HCT116 (cell line): ENCODE measurements around the gene MPPED1. TPM values are rescaled to one million over a fixed set of nuclear protein-coding genes. Genes with fewer than 3 reads are reported as not detected.

Experiments used
- ATAC-seq: fragments of 200-7000 bp; cut with Tn5 transposase; 2 replicates; pipeline ENCODE4 v1.9.1; 2020; ENCODE audit warnings: mild to moderate bottlenecking, moderate library complexity
- BruUV-seq: library from RNA; stranded (reverse); fragments of 400-500 nt; replicated peaks from 2 replicates; lab custom pipeline; 2021; lab: Mats Ljungman, UMichigan
- CTCF ChIA-PET: fragments of 300-600 bp; sonication (Branson Sonifier 250); formaldehyde crosslinking; loops from one replicate; lab custom pipeline; 2021; ENCODE audit warnings: antibody characterized with exemption; lab: Charles Lee
- POLR2A ChIA-PET: fragments of 300-600, 350-600 bp; sonication (Branson Sonifier 250); formaldehyde crosslinking; loops from one replicate; lab custom pipeline; 2021; ENCODE audit warnings: antibody characterized with exemption; lab: Charles Lee
- RAD21 ChIA-PET, 2 experiments: fragments of 300-600 bp; sonication (Branson Sonifier 250); formaldehyde crosslinking; loops; one replicate each; lab custom pipeline; 2023; ENCODE audit warnings: low total read pairs in 2 of 2; ENCODE audit not compliant: uncharacterized antibody in 2 of 2, unreplicated experiment in 2 of 2, low non-redundant PET in 1 of 2; lab: Charles Lee
- DNase-seq: peaks from one replicate; pipeline ENCODE4 v3.0.0-alpha.2; 2010; ENCODE audit warnings: low read depth, low spot score
- H2AFZ ChIP-seq: fragments of 200-600 bp; shearing (Covaris generic), sonication (generic); 2 replicates; pipeline ENCODE4 v1.6.1; 2017; ENCODE audit warnings: low read depth, mixed run types, mixed read lengths, antibody characterized with exemption, low read length; ENCODE audit not compliant: poor library complexity, severe bottlenecking
- H3K27ac ChIP-seq: 2 replicates; pipeline ENCODE4 v1.5.1; 2012; ENCODE audit warnings: low read depth, low read length
- H3K27me3 ChIP-seq: fragments of 200-600 bp; sonication (generic); 2 replicates; pipeline ENCODE4 v1.6.1; 2016; ENCODE audit warnings: mixed run types, low read length, mixed read lengths; ENCODE audit not compliant: insufficient read depth
- H3K36me3 ChIP-seq, 2 experiments: fragments of 200-500 bp in 1 of 2; fragments of 200-600 bp in 1 of 2; sonication (Bioruptor generic) in 1 of 2; sonication (generic) in 1 of 2; 2 replicates each; pipeline versions ENCODE4 v1.5.1 to v1.6.1; 2014 to 2016; ENCODE audit warnings: low read length in 2 of 2, inconsistent platforms in 1 of 2, mixed read lengths in 1 of 2, mixed run types in 1 of 2; ENCODE audit not compliant: insufficient read depth in 2 of 2, control insufficient read depth in 1 of 2
- H3K4me1 ChIP-seq, 2 experiments: fragments of 200-600 bp in 1 of 2; sonication (generic) in 1 of 2; 2 replicates each; pipeline versions ENCODE4 v1.5.1 to v1.6.1; 2012 to 2017; ENCODE audit warnings: low read length in 2 of 2, inconsistent platforms in 1 of 2, mild to moderate bottlenecking in 1 of 2, mixed read lengths in 1 of 2, mixed run types in 1 of 2, moderate library complexity in 1 of 2; ENCODE audit not compliant: insufficient read depth in 2 of 2, control insufficient read depth in 1 of 2
- H3K4me2 ChIP-seq: fragments of 200-600 bp; sonication (generic); 2 replicates; pipeline ENCODE4 v1.6.1; 2017; ENCODE audit warnings: mixed run types, low read length, mixed read lengths
- H3K4me3 ChIP-seq, 2 experiments: fragments of 200-600 bp in 1 of 2; sonication (generic) in 1 of 2; replicated peaks in 1 of 2; 2 replicates each; pipeline ENCODE4 v1.5.1; 2011 to 2016; ENCODE audit warnings: low read length in 2 of 2, control low read depth in 1 of 2, low read depth in 1 of 2, mild to moderate bottlenecking in 1 of 2, mixed read lengths in 1 of 2, mixed run types in 1 of 2
- H3K79me2 ChIP-seq: fragments of 200-600 bp; sonication (generic); 2 replicates; pipeline ENCODE4 v1.6.1; 2017; ENCODE audit warnings: mild to moderate bottlenecking, mixed run types, low read length, moderate library complexity, mixed read lengths; ENCODE audit not compliant: insufficient read depth
- H3K9ac ChIP-seq: fragments of 200-600 bp; sonication (generic); 2 replicates; pipeline ENCODE4 v1.6.1; 2016; ENCODE audit warnings: low read length, mixed read lengths
- H3K9me2 ChIP-seq: fragments of 200-600 bp; sonication (generic), shearing (Covaris generic); 2 replicates; pipeline ENCODE4 v1.6.1; 2017; ENCODE audit warnings: mixed run types, mild to moderate bottlenecking, moderate library complexity; ENCODE audit not compliant: insufficient read depth
- H3K9me3 ChIP-seq, 2 experiments: fragments of 200-500 bp in 1 of 2; fragments of 200-600 bp in 1 of 2; sonication (Bioruptor generic) in 1 of 2; sonication (generic) in 1 of 2; 2 replicates each; pipeline ENCODE4 v1.6.1; 2014 to 2017; ENCODE audit warnings: low read length in 2 of 2, mixed read lengths in 2 of 2, inconsistent platforms in 1 of 2, low read depth in 1 of 2, mild to moderate bottlenecking in 1 of 2, mixed run types in 1 of 2, moderate library complexity in 1 of 2; ENCODE audit not compliant: control insufficient read depth in 1 of 2, insufficient read depth in 1 of 2
- H4K20me1 ChIP-seq: fragments of 200-600 bp; sonication (generic), shearing (Covaris generic); 2 replicates; pipeline ENCODE4 v1.6.1; 2017; ENCODE audit warnings: mixed run types, mild to moderate bottlenecking, moderate library complexity; ENCODE audit not compliant: insufficient read depth
- ELF1 ChIP-seq: IDR thresholded peaks from 2 replicates; pipeline ENCODE4 v1.6.1; 2012; ENCODE audit warnings: low read depth, borderline replicate concordance
- EZH2phosphoT487 ChIP-seq: fragments of 200-600 bp; IDR thresholded peaks from 2 replicates; pipeline ENCODE4 v1.6.1; 2018; ENCODE audit warnings: antibody characterized with exemption, borderline replicate concordance
- POLR2AphosphoS5 ChIP-seq: IDR thresholded peaks from 2 replicates; pipeline ENCODE4 v1.6.1; 2011; ENCODE audit warnings: mild to moderate bottlenecking, low read depth, low read length, moderate library complexity
- SP1 ChIP-seq: IDR thresholded peaks from 2 replicates; pipeline ENCODE4 v1.6.1; 2012; ENCODE audit warnings: low read depth
- SRF ChIP-seq: IDR thresholded peaks from 2 replicates; pipeline ENCODE4 v1.6.1; 2012; ENCODE audit warnings: low read depth
- ZFX ChIP-seq: fragments of 450-650 bp; IDR thresholded peaks from 2 replicates; pipeline ENCODE4 v1.6.1; 2017
- ZNF274 ChIP-seq: fragments of 200-500 bp; sonication (Bioruptor generic); IDR thresholded peaks from 2 replicates; pipeline ENCODE4 v1.6.1; 2014; ENCODE audit warnings: mild to moderate bottlenecking, low read depth, low read length, inconsistent platforms
- intact Hi-C: fragments of 100-400 bp; cut with micrococcal nuclease; formaldehyde crosslinking; loops from 2 replicates; pipeline ENCODE4 v1.10.0; 2022
- total RNA-seq: library from RNA; stranded (reverse); gene quantifications from one replicate; pipeline ENCODE4 v1.2.1, GENCODE V29; 2021; ENCODE audit not compliant: unreplicated experiment
- TF ChIP-seq, protein P1 (sequence below): IDR thresholded peaks from 2 replicates; pipeline ENCODE4 v1.6.1; 2012; ENCODE audit warnings: low read depth

The MPPED1 gene
- total RNA-seq, 1 experiment from 2014 or later = not detected

DNA sequence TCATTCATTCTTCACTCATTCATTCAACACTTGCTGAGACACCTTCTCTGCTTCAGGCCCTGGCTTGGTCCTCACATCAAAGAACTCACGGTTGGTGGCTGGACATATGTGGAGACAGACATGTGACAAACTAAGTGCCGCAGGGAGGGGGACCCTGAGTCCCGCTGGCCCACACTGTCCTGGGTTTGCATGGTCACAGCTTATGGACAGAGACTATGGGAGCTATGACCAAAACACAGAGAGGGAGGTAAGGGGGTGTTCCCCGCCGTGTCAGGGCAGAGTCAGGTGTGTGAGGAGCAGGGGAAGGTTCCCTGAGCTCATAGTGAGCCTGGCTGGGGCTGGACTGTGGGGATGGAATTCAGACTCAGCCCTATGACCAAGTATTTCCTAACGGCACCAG is 123.1 kb downstream of the MPPED1 start:
- DNase-seq = no peak
- BruUV-seq = no TSS peak
- H3K36me3 ChIP-seq = no peaks in the 10 kb centered on the region
- H3K4me3 ChIP-seq = no peak overlapping the region
- no peaks in the 10 kb centered on the region for H3K9me2 ChIP-seq
- no peak overlapping the region for H3K4me2 ChIP-seq
- TF ChIP-seq ZFX (no peak), EZH2phosphoT487 (no peak), SP1 (no peak)
- TF ChIP-seq, all 23 proteins: peak for 0
- peaks cover 33% of the 10 kb centered on the region for H3K27me3 ChIP-seq
- no peak overlapping the region for H3K27ac ChIP-seq
- no peaks in the 10 kb centered on the region for H3K79me2 ChIP-seq
- RAD21 ChIA-PET = no interaction called here
- ATAC-seq = no peak
- H4K20me1 ChIP-seq = no peaks in the 10 kb centered on the region
- H2AFZ ChIP-seq = no peak overlapping the region
- H3K4me1 ChIP-seq = no peaks in the 10 kb centered on the region
- intact Hi-C loops = no loop called here
- CTCF ChIA-PET = no interaction called here
- H3K9me3 ChIP-seq = no peaks in the 10 kb centered on the region
- POLR2A ChIA-PET = no interaction called here
- H3K9ac ChIP-seq = no peak overlapping the region

GRCh38 chr22:43535336-43535735 is 123.5 kb downstream of the MPPED1 start:
- Histone ChIP-seq H2AFZ (no peak overlapping the region), H3K9me2 (no peaks in the 10 kb centered on the region), H3K9me3 (no peaks in the 10 kb centered on the region), H3K4me1 (no peaks in the 10 kb centered on the region), H3K27me3 (peaks cover 36% of the 10 kb centered on the region), H3K27ac (no peak overlapping the region), H3K79me2 (no peaks in the 10 kb centered on the region), H3K36me3 (no peaks in the 10 kb centered on the region), H3K9ac (no peak overlapping the region), H4K20me1 (no peaks in the 10 kb centered on the region), H3K4me2 (no peak overlapping the region), H3K4me3 (no peak overlapping the region)
- TF ChIP-seq, protein P1, sequence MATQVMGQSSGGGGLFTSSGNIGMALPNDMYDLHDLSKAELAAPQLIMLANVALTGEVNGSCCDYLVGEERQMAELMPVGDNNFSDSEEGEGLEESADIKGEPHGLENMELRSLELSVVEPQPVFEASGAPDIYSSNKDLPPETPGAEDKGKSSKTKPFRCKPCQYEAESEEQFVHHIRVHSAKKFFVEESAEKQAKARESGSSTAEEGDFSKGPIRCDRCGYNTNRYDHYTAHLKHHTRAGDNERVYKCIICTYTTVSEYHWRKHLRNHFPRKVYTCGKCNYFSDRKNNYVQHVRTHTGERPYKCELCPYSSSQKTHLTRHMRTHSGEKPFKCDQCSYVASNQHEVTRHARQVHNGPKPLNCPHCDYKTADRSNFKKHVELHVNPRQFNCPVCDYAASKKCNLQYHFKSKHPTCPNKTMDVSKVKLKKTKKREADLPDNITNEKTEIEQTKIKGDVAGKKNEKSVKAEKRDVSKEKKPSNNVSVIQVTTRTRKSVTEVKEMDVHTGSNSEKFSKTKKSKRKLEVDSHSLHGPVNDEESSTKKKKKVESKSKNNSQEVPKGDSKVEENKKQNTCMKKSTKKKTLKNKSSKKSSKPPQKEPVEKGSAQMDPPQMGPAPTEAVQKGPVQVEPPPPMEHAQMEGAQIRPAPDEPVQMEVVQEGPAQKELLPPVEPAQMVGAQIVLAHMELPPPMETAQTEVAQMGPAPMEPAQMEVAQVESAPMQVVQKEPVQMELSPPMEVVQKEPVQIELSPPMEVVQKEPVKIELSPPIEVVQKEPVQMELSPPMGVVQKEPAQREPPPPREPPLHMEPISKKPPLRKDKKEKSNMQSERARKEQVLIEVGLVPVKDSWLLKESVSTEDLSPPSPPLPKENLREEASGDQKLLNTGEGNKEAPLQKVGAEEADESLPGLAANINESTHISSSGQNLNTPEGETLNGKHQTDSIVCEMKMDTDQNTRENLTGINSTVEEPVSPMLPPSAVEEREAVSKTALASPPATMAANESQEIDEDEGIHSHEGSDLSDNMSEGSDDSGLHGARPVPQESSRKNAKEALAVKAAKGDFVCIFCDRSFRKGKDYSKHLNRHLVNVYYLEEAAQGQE = no peak
- TF ChIP-seq ELF1 (no peak), ZFX (no peak), ZNF274 (no peak), POLR2AphosphoS5 (no peak), SRF (no peak)
- ChIA-PET RAD21 (no interaction called here), CTCF (no interaction called here), POLR2A (no interaction called here)
- BruUV-seq = no TSS peak
- intact Hi-C loops = no loop called here
- no peak for DNase-seq
- ATAC-seq = no peak
